ENCODE data around the gene DNAJC5. TPM values are rescaled to one million over a fixed set of nuclear protein-coding genes. Genes with fewer than 3 reads are reported as not detected.
"Not testable (repeated sequence)": the region's sequence is repeated elsewhere in the genome, so short reads cannot be mapped to it uniquely, and the experiment has no call there.

The DNAJC5 gene
- total and polyA plus RNA-seq, 8 donors: 23.1 to 60.1 (median 38.1) TPM

DNA sequence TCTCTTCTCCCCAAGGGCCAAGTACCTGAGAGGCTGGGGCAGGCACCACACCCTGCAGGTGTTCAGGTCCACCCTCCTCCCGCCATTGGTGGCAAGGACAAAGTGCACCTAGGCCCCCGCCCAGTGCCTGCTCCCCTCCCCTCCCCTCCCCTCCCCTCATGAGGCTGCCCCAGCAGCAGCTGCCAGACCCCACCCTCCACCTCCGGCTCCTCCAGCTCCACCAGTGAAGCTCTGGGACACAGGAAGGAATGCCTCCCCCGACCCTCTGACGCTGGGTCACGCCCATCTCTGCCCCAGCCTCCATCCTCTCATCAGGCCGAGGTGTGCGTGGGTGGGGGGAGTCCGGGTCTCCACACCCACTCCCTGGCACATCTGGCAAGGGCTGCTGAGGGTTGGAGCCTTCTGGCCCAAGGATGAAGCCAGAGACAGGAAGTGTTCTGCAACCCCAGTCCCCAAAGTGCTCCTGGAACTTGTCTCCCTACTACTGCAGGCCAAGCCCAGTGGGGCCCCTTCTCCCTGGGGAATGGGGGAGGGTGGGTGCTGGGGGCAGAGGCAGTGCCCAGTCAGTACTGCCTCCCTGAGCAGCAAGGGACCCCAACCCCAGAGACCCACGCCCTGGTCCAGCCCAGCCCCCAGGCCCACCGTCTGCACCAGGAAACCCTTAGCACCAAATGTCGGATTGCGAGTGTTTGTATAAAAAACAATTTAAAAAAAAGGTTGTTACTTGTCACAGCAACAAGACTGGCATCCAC lies 62.9 kb downstream of the DNAJC5 start:
- DNase-seq: peak; percentile 71 to 91
- WGBS, 5 donors: 31 to 56% (median 42%) methylated on average over 6 to 13 of the region's 13 CpGs
- intact Hi-C loops (cut with DNase I; ENCODE audit: low total_unique reads): no loop called here
- Histone ChIP-seq H3K4me1 (peaks cover 30 to 49% (median 44%) of the 10 kb centered on the region in 4 donors), H3K36me3 (peaks cover 9 to 46% (median 46%) of the 10 kb centered on the region in 4 donors), H3K9me3 (no peaks in the 10 kb centered on the region), H3K27me3 (no peaks in the 10 kb centered on the region), H3K4me3 (peak overlapping the region in 3 of 4 donors; percentile 87 to 100 (median 93)), H3K27ac (peak overlapping the region; percentile 73 to 94 (median 80))
- no peak for TF ChIP-seq POLR2A (IDR thresholded peaks at IDR 0.05)

DNA sequence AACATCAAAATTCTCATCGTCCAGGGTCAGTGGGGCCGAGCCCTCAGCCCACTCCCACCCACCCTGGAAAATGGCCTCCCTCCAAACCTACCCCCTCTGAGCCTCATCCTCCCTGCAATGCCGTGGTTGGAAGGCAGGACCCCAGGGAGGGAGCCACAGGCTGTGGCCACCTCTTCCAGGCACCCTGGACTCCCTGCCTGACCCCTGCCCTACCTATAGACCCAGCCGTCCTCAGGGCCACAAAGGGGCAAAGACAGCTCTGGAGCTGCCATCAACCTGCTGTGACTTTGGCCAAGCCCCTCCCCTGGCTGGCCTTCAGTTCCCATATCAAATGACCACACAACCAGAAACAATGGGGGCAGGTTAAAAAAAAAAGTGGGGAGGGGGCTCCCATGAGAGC lies 63.5 kb downstream of the DNAJC5 start:
- TF ChIP-seq CTCF (IDR thresholded peaks at IDR 0.05): no peak
- no peak for TF ChIP-seq EP300 (IDR thresholded peaks at IDR 0.05)
- TF ChIP-seq POLR2AphosphoS5 (IDR thresholded peaks at IDR 0.05): no peak
- no peak for TF ChIP-seq POLR2A (IDR thresholded peaks at IDR 0.05)
- no peaks in the 10 kb centered on the region for H3K9me3 ChIP-seq
- peaks cover 30 to 43% (median 40%) of the 10 kb centered on the region in 4 donors for H3K4me1 ChIP-seq
- peaks cover 15 to 52% (median 51%) of the 10 kb centered on the region in 4 donors for H3K36me3 ChIP-seq
- no peaks in the 10 kb centered on the region for H3K27me3 ChIP-seq
- H3K27ac ChIP-seq: peak overlapping the region in 2 of 5 donors; percentile 93 to 94
- intact Hi-C loops (cut with DNase I; ENCODE audit: low total_unique reads): no loop called here
- H3K4me3 ChIP-seq: no peak overlapping the region
- DNase-seq: no peak
- 56 to 74% (median 65%) methylated on average over 3 to 4 of the region's 4 CpGs for WGBS, 5 donors

DNA sequence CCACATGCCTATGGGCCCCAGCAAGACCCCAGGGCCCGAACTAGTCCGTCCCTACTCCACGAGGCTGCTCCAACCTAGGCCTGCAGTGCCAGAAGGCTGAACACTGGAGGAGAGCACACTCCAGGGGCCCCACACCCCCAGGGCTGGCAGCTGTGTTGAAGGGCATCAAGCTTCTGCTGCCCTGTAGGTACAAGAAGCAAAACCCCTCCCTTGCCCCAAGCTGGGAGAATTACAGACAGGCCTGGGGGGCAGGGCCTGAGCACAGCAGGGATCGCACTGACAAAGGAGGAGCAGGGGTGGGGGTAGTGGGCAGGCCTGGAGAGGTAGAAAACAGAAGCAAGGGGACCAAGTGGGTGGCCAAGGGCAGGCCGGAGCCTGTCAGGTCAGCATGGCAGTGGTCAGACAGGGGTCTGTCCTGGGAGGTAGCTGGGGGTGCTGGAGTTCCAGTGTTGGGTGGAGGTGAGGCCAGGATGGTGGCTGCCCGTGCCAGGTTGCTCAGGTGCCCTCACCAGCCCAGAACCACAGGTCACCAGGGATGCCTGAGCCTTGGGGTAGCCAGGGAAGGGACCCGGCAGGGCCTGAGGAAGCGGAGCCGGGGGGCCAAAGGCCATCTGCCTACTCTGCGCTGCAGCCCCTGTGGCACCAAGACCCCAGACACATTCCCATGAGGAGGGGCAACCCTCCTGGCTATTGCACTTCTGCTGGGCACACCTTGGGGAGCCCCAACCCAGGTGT lies 64.2 kb downstream of the DNAJC5 start:
- H3K9me3 ChIP-seq: no peaks in the 10 kb centered on the region
- WGBS, 5 donors: 83 to 92% (median 85%) methylated on average over 9 to 10 of the region's 10 CpGs
- H3K4me1 ChIP-seq: peaks cover 24 to 37% (median 33%) of the 10 kb centered on the region in 4 donors
- H3K4me3 ChIP-seq: no peak overlapping the region
- TF ChIP-seq EP300 (IDR thresholded peaks at IDR 0.05): no peak
- no peak for TF ChIP-seq POLR2AphosphoS5 (IDR thresholded peaks at IDR 0.05)
- no peak for TF ChIP-seq CTCF (IDR thresholded peaks at IDR 0.05)
- TF ChIP-seq POLR2A (IDR thresholded peaks at IDR 0.05): no peak
- no peak overlapping the region for H3K27ac ChIP-seq
- no peak for DNase-seq
- no peaks in the 10 kb centered on the region for H3K27me3 ChIP-seq
- intact Hi-C loops (cut with DNase I; ENCODE audit: low total_unique reads): no loop called here
- peaks cover 22 to 59% (median 58%) of the 10 kb centered on the region in 4 donors for H3K36me3 ChIP-seq

DNA sequence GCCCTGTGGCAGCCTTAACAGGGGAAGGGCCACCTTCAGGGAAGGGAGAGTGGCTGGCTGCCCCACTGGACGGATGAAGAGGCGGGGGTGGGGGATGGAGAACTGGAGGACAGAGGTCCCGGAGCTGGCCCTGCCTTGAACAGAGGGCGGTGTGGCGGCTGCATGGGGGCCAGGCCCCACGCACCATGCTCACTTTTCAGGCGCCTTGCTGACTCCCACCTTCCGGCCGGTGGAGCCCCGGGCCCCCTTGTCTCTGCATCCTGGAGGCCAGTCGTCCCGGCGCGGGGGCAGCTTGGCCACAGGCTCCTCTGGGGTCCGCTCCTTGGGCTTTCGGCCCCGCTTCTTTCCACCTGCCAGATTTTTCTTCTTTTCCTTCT lies 64.8 kb downstream of the DNAJC5 start:
- Histone ChIP-seq H3K9me3 (peaks cover 0 to 4% (median 0%) of the 10 kb centered on the region in 4 donors), H3K4me3 (no peak overlapping the region), H3K27me3 (no peaks in the 10 kb centered on the region), H3K27ac (no peak overlapping the region), H3K4me1 (peaks cover 18 to 31% (median 27%) of the 10 kb centered on the region in 4 donors), H3K36me3 (peaks cover 26 to 64% (median 63%) of the 10 kb centered on the region in 4 donors)
- TF ChIP-seq EP300 (IDR thresholded peaks at IDR 0.05) (no peak), CTCF (IDR thresholded peaks at IDR 0.05) (no peak), POLR2A (IDR thresholded peaks at IDR 0.05) (no peak), POLR2AphosphoS5 (IDR thresholded peaks at IDR 0.05) (no peak)
- intact Hi-C loops (cut with DNase I; ENCODE audit: low total_unique reads): no loop called here
- 91 to 97% (median 94%) methylated on average over 16 to 17 of the region's 17 CpGs for WGBS, 5 donors
- DNase-seq: no peak

DNA sequence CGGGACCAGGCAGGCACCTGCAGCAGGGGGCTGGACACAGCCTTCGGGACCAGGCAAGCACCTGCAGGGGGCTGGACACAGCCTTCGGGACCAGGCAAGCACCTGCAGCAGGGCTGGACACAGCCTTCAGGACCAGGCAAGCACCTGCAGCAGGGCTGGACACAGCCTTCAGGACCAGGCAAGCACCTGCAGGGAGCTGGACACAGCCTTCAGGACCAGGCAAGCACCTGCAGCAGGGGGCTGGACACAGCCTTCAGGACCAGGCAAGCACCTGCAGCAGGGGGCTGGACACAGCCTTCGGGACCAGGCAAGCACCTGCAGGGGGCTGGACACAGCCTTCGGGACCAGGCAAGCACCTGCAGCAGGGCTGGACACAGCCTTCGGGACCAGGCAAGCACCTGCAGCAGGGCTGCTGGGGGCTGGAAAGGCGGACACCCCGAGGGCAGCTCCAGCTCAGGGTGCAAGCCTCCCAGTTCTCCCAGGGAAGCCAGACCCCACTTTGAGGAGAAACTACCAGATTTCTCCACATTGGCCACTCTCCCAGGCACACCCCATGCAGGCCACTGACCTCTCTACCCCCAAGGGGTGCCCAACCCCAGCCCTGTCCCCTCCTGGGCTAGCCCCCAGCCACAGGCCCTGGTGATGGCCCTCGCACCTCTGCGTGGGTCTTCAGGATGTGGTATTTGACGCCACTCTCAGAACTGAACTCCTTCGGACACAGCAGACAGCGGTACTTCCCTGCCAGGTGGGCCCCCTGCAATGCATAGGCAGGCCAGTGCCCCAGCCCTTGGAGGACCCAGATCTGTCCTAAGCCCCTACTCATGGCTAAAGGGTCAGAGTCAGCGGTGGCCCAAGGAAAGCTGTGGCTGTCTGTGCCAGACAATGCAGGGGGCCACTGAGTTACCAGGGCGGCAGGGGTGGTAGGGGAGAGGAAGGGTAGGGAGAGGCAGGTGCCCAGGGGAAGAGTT lies 66.0 kb downstream of the DNAJC5 start:
- DNase-seq; H3K27me3 ChIP-seq; H3K4me3 ChIP-seq; H3K27ac ChIP-seq; intact Hi-C loops (cut with DNase I; ENCODE audit: low total_unique reads); H3K9me3 ChIP-seq: not testable (repeated sequence)
- peaks cover 26 to 65% (median 64%) of the 10 kb centered on the region in 4 donors for H3K36me3 ChIP-seq
- WGBS, 5 donors: 86 to 93% (median 90%) methylated on average over 5 to 15 of the region's 15 CpGs
- H3K4me1 ChIP-seq: peaks cover 12 to 20% (median 17%) of the 10 kb centered on the region in 4 donors
